COLO829 (cell line): ENCODE data around the gene KYNU.
A peak's percentile ranks its signal among the peaks of the same experiment; 100 is the strongest.

Experiments used
- DNase-seq: peaks from one replicate; pipeline ENCODE4 v3.0.0; 2012; ENCODE audit warnings: low spot score

Gene KYNU

DNA sequence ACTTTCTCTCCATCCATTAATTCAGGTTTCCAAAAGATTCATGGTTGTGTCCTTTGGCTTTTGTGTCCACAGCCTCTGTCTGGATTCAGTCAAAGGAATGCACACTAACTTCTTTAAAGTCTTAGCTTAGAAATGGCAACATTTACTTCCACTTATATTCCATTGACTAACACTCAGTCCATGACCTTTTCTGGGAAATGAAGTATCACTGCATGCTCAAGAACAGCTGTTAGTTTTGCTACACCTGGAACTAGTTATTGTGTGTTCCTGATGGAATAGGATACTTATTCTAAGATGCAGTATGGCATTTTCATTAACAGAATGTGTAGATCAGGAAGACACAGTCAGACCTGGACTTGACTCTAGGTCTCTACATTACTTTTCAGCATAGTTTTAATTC lies 88.8 kb downstream of the KYNU start:
- DNase-seq: no peak

DNA sequence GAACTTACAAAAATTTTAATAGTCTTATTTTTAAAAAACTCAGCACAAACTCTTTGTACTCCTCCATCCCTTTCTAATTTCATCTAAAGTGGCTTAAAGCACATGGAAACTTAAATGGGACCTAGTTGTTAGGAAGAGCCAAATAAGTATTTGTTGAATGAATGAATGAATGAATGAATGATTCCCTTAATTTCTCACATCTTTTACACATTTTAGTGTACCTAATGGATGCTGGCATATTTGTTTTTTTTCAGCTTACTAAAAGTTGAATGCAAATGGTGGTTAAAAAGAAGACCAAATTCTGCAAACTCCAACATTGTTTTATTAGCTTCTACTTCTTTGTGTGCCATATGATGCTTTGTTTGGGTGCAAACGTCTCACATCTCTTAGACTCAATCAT lies 89.6 kb downstream of the KYNU start:
- DNase-seq: no peak

DNA sequence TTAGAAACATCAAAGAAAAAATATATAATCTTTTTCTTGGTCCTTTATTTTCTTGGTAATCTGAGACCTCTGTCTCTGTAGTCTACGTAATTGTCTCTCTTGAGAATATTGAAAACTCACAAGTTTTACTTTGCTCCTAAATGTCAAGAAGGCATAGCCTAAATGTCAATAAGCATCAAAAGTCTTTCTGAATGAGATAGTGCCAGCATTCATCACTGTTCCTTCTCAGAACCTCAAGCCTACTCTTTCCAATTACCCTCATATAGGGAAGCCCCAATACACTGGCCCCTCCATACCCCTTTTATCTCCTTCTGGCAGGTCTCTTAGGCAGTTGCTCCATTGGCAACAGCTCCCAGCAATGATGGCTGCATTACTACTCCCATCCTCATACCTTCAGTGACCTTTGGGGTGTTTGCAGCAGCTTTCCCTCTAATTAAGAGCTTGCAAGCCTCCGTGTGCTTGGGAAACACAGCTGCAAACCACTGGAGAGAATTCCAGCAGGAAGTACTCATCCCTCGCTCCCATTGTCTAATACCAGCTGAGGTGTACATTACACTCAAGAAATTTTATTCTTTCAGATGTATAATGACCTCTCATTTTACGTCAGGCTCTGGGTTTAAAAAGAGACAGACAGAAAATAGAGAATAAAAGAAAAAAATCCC lies 95.8 kb downstream of the KYNU start:
- no peak for DNase-seq

DNA sequence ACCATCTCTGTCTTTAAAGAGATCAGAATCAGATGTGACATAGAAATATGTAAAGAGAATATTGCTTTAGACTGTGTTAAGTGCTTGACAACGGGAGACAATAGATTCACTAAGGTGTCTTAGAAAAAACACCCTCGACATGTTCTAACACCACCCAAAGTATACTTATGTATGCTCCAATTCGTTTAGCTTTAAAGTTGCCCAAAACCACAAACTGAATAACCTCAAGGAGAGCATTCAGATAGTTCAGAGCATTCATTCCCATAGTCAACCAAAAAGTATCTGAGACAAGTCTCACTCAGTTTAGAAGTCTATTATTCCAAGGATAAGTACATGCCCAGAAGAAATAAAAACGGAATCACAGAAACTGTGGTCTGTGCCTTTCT lies 96.4 kb downstream of the KYNU start:
- DNase-seq: no peak

DNA sequence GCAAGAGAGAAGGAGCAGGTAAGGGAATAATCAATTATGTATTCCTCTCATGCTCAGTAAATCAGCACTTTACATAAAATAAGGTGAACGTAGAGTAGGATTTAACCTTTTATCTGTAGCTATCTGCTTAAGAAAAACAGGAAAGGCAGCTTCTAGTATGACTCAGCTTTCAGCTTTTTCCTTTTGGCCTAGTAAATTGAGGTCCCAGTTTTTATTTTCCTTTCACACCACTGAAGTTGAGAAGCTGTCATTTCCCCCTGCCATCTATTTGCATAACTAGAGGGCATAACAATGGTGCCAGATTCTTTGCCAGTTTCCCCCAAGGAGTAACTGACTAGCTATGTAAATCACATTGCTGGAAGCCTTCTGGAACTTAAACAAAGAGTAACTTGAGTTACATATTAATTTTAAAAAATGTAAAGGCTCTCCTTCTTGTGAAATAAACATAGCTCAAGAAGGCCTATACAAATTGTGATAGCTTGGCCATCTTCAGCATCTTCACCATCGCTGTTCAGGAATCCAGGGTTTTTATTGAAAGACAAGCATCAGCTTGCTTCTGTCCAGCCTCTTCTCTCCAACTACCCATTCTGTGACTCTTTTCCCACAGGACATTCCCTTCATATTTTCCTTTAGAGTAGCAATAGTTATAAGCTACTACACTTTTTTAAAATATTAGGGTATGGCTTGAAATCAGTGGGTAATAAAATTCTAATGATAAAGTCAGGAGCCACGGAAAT lies 97.0 kb downstream of the KYNU start:
- DNase-seq: no peak

DNA sequence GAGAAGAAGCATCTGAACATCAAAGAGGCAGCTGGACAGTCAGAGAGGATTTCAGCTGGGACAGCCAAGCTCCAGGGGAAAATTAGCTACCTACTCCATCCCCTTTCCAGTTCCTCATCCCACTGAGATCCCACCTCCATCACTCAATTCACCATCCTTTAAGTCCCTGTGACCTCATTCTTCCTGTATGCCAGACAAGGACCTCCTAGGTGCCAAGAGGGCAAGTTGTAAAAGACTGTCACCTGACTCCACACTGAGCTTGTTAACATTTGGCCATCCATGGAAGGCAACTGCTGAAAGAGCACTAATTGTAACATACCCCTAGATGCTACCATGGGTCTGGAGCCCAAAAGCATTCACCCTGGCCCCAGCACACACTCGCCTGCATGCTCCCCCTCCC lies 97.8 kb downstream of the KYNU start:
- no peak for DNase-seq

DNA sequence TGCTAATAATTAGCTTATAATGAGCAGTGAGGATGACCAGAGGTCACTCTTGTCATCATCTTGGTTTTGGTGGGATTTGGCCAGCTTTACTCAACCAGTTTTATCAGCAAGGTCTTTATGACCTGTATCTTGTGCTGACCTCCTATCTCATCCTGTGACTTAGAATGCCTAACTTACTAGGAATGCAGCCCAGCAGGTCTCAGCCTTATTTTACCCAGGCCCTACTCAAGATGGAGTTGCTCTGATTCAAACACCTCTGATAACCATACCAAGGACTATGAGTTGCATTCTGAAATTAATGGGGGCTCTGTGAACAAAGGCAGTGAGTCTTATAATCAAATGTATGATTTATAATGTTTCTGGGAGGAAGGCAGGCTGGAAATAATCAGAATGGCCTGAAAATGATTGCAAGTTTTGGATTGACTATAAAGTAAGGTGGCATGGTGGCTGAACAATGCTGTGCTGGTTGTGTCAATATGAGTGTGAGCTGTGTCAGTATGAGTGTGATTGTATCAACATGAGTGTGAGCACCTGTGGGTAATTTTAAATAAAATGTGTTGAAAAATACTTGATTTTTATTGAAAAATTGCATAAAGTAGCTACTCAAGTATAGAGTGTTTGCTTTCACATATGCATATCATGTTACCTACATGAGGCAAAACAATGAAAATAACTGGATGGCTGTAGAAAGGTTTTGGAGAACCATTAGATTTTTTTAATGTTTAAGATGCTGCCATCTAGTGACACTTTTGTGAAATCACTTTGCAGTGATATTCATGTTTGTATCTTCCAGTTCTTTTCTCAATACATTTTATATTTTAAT lies 103.0 kb downstream of the KYNU start:
- DNase-seq: no peak

DNA sequence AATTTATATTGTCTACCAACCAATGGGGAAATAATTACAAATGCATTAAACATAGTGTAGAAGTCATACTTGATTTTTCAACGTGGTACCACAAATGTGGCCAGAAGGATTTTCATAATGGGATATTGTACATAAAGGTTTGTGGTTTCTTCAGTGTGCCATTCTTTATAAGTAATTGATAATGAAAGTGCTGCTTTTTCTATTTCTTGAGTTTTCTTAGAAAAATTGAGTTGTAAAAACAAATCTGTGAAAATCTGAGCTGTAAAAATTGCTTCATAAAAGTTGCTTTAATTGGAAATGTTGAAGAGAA lies 103.6 kb downstream of the KYNU start:
- no peak for DNase-seq

DNA sequence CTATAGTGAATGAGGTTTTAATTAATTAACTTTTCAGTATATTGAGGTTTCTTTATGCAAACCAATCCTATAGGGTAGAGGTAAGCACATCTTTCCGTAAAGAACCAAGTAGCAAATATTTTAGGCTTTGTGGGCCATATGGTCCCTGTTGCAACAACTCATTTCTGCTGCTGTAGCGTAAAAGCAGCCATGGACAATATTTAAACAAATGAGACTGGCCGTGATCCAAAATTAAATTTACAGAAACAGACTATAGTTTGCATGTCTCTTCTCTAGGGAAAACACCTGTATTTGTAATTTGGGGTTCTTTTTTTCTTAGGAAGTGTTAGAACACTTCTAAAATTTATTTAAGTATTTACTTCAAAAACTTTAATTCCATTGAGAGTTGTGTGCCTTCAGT lies 104.3 kb downstream of the KYNU start:
- no peak for DNase-seq

DNA sequence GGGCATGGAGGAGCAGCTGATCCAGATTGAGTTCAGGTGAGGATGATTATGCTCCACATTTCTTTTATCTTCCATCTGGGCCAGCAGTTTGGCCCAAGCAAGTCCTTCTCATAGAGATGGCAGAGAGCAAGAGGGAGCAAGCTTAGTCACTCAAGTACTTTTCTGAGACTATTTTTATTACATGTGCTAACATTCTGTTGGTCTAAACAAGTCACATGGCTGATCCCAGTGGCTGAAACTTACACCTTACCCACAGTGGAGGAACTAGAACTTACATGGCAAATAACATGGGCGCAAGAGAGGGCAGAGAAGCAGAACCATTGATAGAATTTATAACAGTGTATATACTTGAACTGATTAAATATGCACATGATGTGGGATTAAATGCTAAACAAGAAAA lies 105.7 kb downstream of the KYNU start:
- no peak for DNase-seq

DNA sequence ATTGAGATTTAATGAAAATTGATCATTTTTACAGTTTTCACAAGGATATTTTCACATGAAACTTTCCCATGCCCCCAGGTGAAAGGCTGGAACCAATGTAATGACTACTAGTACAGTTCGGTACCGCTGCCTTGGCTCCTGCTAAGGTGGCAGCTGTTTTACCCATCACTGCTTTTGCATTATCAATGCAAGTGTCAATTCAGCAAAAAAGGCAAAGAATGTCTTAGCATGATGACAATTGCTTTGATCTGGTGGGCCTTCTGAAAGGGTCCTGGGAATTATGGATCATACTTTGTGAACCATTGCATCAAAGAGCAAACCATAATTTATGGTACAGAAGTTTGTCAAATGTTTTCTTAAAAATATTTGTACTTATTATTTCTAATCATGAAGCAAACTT lies 107.2 kb downstream of the KYNU start:
- no peak for DNase-seq

DNA sequence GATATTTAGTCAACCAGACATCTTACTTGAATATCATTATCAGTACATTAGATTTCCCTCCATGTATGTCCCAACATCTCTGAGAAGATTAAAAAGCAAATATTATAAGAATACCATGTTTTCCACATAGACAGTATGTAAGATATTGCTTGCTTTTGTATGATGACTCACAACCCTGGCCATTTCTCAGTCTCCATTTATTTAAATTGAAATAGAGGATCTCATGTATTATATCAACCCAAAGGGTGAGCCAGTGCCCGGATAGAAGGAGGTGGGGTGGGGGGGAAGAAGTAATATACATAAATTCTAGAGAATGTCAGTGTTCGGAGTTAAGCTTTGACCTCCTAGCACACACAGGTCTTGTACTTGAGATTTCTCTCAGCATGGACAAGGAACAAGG lies 109.6 kb downstream of the KYNU start:
- DNase-seq: no peak

DNA sequence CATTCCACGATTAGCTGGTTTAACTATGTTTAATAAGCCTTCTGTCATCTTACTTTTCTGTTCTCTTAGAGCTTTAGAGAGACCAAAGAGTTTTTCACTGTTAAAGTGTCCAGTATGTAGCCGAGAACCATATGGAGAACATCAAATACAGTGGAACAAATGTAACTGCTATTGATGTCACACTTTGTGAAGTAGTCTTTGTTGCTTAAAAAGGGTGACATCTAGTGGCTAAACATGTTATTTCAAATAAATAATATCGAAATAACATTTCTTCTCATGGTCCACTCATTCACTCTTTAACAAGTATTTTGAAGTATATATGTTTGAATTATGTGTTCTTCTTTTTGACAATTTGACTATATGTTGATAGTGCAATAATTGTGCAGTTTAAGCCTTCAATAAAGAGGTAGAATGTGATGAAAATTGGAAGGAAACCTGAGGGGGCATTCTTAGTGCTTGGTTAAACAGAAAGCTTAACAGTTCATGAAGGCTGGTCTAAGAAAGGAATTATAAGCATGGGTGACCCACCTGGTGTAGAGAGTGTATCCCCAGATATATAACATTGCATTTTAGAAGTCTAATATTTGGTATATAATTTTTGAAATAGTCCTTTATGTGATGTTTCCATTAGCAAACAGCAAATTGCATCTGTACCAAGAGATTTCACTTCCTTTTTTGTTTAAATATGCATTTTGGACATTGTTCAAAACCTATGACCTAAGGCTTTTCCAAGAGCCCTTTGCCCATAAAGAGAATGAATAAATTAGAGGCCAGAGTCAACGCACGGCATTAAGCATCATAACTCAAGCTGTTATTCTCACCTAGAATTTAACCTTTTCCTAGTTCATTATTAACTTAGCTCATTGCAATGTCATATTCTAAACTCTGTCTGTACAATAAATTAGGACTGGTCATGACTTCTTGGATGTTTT lies 112.1 kb downstream of the KYNU start:
- peak; percentile 40 for DNase-seq

DNA sequence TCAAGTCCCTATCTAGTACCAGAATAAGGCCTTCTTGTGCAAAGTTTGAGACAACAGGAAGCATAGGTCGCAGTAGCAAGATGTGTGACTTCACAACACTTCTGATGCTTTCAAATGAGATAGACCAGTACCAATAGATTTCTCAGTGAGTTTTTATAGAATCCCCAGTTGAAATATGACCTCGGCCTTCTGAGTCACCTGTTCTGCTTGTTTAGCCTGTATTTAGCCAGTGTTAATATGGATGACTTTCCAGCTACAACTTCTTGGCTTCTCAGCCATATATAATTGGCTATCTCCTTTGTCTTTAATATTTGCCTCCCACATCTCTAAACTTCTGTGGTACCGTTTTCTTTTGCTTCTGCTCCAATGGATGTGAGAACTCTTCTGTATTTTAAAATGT lies 113.8 kb downstream of the KYNU start:
- DNase-seq: no peak

DNA sequence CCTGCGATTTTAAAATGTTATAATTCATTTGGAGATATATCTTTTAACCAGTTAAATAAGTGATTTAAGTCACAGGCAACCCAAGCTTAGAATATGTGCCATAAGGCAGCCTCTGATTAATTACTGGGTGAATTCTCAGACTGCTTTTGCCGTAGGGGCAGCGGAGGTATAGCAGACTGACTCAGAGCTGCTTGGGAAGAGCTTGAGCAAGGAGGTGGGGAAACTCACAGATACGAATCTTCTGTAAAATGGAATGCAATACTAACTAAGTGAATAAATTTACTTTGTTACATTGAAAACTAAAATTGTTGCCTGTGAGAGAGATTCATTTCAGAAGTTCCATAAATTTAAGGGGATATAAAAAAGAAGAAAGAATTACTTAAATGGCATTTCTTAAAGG lies 115.4 kb downstream of the KYNU start:
- DNase-seq: no peak

DNA sequence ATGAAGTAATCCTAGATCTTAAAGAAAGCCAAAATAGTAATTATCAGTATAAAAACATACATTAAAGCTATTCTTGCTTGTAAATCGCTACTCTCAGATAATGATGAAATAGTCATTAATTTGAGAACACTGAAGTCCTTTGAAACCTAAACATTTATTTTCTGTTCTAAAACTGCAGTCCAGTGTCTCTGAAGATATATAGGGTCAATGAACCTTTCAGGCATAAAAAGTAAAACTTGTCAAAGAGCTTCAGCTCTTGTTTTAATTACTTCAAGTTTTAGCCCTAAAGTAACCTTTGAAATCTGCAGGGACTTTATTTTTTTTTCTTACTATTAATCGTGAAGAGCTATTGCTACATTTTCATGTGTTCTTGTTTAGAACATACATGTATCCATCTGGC lies 116.3 kb downstream of the KYNU start:
- no peak for DNase-seq

DNA sequence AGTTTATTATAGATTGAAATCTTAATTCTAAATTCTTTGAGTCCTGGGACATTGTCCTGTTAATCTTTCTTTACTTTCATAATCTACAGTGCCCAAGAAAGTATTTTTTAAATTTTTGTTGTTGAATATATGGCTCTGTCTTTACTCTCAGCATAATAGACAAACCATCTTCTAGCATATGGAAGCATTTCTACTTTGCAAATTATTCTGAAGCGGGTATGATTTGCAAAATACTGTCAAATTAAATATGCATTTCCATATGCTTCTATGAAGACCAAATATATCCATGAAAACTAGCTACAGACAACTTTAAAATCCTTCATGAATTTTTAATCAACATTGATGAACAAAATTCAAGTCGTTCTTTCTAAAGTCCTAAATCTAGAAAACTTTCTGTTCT lies 117.2 kb downstream of the KYNU start:
- DNase-seq: no peak

DNA sequence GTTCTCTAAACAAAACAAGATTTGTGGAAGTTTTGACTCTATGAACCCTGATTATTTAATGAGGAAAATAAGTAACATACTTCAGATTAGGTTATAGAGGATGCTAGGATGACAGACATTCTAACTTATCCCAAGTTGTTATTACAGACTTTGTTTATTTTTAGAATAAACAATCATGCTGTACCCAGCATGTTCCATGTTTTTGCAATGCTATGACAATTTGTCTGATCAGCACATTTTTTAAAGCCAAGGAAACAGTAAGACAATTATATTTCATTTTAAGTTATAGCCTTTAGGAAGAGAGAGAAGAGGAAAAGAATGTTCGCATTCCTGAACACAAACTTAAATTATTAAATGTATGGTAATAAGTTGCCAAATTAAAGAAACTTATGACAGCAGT lies 119.8 kb downstream of the KYNU start:
- DNase-seq: no peak

DNA sequence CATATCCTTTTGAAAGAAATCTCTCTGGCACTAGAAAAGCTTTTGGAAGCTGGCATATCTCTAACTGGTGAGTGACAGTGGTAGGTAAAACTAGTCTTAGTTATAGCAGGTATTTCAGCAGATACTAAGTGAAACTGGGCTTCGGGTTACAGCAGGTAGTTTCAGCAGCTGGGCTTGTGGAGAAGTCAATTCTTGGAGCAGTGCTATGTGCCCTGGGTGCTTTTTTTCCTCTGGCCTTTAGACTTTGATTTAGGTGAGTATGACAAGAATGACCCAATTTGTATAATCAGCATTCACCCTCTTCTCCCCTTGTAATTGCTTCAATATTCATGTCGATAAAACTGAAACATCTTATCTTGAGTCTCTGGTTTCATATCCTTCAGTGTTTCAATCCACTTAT lies 123.1 kb downstream of the KYNU start:
- DNase-seq: no peak

DNA sequence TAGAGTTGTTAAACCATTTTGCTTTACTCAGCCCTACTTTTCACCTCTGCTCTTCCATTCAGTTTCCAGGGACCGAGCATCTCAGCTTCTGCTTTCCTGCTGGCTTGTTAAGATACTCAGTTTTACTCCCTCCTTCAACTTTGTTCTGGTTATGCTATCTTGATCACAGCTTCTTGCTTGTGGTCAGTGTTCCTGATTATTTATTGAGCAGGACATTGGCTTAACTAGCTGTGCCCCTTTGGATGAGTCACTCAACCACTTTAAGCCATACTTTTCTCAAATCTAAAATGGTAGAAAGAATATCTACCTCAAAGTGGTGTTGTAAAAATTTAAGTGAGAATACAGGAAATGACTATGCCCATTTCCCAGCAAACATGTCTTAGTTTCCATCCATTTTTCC lies 124.0 kb downstream of the KYNU start:
- DNase-seq: no peak

DNA sequence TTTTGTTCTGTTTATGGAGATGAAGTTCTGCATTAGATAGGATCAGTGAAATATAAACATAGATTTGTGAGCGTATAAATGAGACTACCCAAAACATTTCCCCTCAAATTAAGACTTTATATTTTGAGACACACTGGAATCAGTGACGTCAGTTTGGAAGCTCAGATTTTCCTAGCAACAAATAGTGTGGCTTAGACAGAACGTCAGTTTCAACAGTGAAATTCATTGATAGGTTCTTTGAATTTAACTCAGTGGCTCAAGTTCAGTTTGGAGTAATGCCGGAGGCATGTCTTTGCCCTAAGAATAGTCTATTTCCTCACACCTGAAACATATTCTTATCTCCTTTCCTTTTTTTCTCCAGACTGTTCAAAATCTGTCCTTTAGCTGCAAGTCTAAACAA lies 138.2 kb downstream of the KYNU start:
- DNase-seq: no peak

DNA sequence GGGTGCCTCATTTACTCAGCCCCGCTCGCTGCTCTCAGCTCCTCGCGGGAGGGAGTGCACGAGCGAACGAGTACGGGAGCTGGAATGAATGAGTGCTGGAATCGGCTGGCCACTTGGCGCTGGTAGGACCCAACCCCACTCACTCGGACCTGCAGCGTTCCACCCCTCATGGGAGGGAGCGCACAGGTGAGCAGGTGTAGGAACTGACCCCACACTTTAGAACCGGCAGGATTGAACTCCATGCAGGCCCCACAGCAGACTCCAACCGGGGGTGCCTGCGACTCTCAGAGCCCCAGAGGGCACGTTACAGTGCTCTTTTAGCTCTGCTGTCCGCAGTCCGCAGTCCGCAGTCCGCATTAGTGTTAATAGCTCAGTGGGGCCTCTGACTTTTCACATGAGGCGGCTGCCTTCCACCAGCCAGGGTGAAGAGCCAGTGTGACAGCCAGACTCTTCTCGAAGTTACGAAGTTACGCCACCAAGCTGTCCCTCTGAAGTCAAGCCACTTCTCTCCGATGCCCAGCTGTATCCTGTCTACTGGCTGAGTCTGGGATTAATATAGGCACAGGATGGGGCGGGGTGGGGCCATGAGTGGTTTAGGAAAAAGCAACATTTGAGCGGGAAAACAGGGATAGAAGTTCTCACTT lies 149.1 kb downstream of the KYNU start:
- no peak for DNase-seq
